GM13977 (cell line): ENCODE data around the gene SLC43A2.

Source experiments
- DNase-seq: peaks from one replicate; pipeline ENCODE4 v3.0.0; 2012; ENCODE audit warnings: low spot score
- in situ Hi-C: fragments of 300-500 bp; cut with MboI; formaldehyde crosslinking; loops from one replicate; pipeline ENCODE4 v1.12.0; 2022; ENCODE audit warnings: low sequenced_read_pairs, low pct_unique_long_range_greater_than_20kb, mixed read lengths, inconsistent platforms; ENCODE audit not compliant: unreplicated experiment
- TF ChIP-seq, protein P1 (sequence below): IDR thresholded peaks from 2 replicates; pipeline ENCODE4 v1.5.1; 2012; ENCODE audit warnings: mild to moderate bottlenecking, control low read depth; ENCODE audit not compliant: insufficient read depth; ENCODE audit errors: extremely low read depth, missing control alignments

Gene SLC43A2

DNA sequence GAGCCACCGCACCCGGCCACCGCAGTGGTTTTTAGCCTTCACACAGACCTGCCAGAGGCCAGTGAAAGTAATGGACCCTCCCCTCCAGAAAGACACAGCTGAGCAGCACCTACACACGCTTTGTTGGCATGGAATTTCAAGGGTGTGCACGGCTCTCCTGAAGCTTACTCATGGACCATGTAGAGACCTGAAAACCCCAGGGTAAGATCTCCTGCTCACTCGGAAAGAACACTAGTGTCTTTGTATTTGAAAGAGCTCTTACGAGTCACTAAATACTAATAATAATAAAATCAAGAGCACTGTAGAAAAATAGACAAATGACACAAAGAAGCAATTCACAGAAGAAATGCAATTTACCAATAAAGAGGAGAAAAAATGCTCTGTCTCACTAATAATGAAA, 20.0 kb downstream of the SLC43A2 start:
- TF ChIP-seq, protein P1, sequence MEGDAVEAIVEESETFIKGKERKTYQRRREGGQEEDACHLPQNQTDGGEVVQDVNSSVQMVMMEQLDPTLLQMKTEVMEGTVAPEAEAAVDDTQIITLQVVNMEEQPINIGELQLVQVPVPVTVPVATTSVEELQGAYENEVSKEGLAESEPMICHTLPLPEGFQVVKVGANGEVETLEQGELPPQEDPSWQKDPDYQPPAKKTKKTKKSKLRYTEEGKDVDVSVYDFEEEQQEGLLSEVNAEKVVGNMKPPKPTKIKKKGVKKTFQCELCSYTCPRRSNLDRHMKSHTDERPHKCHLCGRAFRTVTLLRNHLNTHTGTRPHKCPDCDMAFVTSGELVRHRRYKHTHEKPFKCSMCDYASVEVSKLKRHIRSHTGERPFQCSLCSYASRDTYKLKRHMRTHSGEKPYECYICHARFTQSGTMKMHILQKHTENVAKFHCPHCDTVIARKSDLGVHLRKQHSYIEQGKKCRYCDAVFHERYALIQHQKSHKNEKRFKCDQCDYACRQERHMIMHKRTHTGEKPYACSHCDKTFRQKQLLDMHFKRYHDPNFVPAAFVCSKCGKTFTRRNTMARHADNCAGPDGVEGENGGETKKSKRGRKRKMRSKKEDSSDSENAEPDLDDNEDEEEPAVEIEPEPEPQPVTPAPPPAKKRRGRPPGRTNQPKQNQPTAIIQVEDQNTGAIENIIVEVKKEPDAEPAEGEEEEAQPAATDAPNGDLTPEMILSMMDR = no peak
- DNase-seq = no peak
- in situ Hi-C loops = no loop called here

DNA sequence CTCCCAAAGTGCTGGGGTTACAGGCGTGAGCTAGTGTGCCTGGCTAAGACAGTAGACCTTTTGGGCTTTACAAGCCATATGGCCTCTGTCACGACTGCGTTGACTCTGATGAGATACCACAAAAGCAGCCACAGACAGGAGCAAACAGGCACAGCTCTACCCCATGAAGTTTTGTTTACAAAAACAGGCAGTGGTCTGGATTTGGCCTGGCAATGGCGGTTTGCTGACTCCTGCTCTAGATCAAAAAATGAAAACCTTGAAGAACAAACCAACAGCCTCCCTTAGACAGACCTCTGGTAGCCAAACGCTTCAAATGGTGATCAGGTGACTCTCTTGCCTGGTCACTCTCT, 20.7 kb downstream of the SLC43A2 start:
- in situ Hi-C loops = no loop called here
- TF ChIP-seq, protein P1 = no peak

DNA sequence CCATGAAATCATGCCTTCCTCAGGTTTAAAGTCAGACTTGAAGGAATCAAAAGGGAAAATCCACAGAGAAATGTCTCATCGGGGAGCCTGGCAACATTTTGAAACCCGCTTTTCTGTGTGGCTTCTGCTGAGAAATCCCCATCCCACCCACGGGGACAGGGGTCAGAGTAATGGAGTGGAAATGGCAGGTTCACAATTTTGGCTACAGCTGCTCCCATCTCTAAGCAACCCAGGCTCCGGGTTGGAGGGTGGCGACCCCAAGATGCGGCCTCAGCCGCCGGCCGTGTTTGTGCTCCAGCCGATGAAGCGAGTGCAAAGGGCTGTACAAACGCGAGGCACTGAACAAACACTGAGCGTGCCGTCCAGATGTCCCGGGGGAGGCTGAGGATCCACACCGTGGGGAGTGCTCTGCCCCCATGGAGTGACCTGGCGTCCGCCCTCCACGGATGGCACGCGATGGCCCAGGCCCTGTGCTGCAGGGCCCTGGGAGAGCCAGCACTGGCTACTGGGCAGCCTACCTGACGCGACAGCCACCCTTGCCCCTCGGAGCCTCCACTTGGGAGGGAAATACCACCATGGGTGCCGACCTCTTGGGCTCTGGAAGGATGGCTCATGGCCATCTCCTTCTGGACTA, 22.2 kb downstream of the SLC43A2 start:
- in situ Hi-C loops = no loop called here
- TF ChIP-seq, protein P1 = no peak
- DNase-seq = peak; percentile 49

More for the DNA sequence above, 20.7 kb downstream of the SLC43A2 start:
- no peak for DNase-seq

GRCh38 chr17:1605681-1606351, 22.8 kb downstream of the SLC43A2 start:
- in situ Hi-C loops = no loop called here
- TF ChIP-seq, protein P1 = no peak
- no peak for DNase-seq

DNA sequence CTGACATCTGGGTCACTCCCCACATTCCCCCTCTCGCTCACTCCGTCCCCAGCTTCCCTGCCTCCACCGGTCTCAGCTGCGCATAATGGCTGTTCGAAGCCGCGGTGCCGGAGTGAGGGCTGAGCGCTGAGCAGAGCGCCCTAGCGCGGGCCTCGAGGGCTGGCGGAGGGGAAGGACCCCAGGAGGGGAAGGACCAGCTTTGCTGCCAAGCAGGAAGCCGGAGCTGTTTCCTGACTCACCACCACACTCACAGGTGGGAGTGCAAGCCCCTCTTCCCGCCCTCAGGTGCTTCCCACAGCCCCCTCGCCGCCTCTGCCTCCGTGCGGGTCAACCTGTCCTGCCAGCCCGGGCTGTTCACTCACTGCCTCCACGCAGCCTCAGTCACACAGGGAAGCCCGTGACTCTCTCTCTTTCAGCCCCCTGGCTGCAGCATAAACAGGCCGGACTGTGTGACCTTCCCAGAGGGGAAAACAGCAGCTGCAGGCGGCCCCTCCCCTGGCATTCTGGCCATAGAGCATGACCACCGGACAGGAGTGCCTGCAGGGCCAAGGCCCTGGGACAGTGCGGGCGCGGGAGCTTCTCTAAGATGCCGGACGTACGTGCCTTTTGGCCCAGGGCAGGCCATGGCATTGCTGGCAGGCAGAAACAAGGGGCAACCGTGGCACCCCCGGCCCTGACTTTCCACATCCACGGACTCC, 23.7 kb downstream of the SLC43A2 start:
- no peak for DNase-seq
- TF ChIP-seq, protein P1 = no peak
- in situ Hi-C loops = no loop called here

- no peak for DNase-seq
- in situ Hi-C loops = no loop called here
- TF ChIP-seq, protein P1 = no peak
Measured at GRCh38 chr17:1601571-1601970, 27.1 kb downstream of the SLC43A2 start.
